RWPE1 (cell line): ENCODE data around the gene CHMP5.

Experiments used
- CTCF ChIA-PET: fragments of 350-600 bp; sonication (Branson Sonifier 250); formaldehyde crosslinking; extraction: SDS; loops from one replicate; lab custom pipeline; 2021; lab: Yijun Ruan, JAX
- POLR2A ChIA-PET: fragments of 400-600 bp; formaldehyde crosslinking; extraction: SDS; loops from one replicate; lab custom pipeline; 2020; ENCODE audit warnings: antibody characterized with exemption; ENCODE audit not compliant: low non-redundant PET; lab: Yijun Ruan, JAX
- DNase-seq: peaks from one replicate; pipeline ENCODE4 v3.0.0; 2012; ENCODE audit warnings: low spot score
- H3K27ac ChIP-seq: fragments of 450-650 bp; 2 replicates; pipeline ENCODE4 v1.5.1; 2017
- TF ChIP-seq, protein P1 (sequence below): fragments of 450-650 bp; conservative IDR thresholded peaks from 2 replicates; pipeline ENCODE4 v1.5.1; 2017; ENCODE audit warnings: low read depth, mild to moderate bottlenecking

Gene CHMP5

DNA sequence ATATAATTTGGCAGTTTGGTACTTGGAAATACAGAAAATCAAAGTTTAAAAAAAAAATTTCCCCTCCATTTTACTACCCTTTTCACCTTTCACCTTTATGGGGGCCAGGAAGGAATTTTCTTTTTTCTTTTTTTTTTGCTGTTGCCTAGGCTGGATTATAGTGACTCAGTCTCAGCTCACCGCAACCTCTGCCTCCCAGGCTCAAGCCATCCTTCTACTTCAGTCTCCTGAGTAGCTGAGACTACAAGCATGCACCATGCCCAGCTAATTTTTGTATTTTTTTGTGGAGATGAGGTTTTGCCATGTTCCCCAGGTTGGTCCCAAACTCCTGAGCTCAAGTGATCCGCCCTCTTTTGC is 9.1 kb downstream of the CHMP5 start:
- CTCF ChIA-PET, result interaction anchor here (0.6 kb wide), 1 partner anchor 14 kb away, joined by 3 read pairs; no protein-coding TSS in a partner anchor
- TF ChIP-seq, protein P1, sequence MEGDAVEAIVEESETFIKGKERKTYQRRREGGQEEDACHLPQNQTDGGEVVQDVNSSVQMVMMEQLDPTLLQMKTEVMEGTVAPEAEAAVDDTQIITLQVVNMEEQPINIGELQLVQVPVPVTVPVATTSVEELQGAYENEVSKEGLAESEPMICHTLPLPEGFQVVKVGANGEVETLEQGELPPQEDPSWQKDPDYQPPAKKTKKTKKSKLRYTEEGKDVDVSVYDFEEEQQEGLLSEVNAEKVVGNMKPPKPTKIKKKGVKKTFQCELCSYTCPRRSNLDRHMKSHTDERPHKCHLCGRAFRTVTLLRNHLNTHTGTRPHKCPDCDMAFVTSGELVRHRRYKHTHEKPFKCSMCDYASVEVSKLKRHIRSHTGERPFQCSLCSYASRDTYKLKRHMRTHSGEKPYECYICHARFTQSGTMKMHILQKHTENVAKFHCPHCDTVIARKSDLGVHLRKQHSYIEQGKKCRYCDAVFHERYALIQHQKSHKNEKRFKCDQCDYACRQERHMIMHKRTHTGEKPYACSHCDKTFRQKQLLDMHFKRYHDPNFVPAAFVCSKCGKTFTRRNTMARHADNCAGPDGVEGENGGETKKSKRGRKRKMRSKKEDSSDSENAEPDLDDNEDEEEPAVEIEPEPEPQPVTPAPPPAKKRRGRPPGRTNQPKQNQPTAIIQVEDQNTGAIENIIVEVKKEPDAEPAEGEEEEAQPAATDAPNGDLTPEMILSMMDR, result no peak
- DNase-seq, result no peak
- POLR2A ChIA-PET, result interaction anchor here (1.1 kb wide), 1 partner anchor 9 kb away, joined by 3 read pairs; the partner anchor contains the start of genes BAG1 and CHMP5
- H3K27ac ChIP-seq, result no peak overlapping the region

DNA sequence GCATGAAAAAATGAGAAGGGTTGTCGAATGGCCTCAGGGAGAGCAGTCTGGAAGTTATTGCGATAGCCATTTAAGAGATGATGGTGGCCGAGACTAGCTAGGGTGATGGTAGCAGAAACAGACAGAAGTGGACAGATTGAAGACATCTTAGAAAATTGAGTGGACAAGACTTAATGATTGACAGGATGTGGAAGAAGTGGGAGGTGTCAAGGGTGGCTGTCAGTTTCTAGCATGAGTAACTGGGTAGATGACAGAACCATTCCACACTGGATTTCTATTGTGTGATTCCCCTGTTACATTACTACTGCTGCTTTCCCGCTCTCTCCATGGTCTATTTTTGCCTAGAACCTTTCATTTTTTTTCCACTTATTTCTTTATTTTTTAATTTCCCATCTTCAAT is 12.6 kb downstream of the CHMP5 start:
- DNase-seq, result no peak
- ChIA-PET CTCF (interaction anchor here (0.7 kb wide), 2 partner anchors 38 to 53 kb away, joined by 3 to 8 read pairs; no protein-coding TSS in a partner anchor), POLR2A (no interaction called here)
- TF ChIP-seq, protein P1, result no peak
- no peak overlapping the region for H3K27ac ChIP-seq

DNA sequence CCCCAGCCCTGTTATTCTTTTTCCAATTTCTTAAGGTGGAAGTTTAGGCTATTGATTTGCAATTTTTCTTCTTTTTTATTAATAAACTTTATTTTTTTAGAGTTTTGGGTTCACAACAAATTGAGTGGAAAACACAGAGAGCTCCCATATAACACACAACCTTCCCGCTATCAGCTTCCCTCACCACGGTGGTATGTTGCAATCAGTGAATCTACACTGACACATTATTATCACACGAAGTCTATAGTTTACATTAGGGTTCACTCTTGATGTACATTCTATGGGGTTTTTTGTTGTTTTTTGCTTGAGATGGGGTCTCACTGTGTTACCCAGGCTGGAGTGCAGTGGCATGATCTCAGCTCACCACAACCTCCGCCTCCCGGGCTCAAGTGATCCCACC is 20.7 kb downstream of the CHMP5 start:
- ChIA-PET POLR2A (interaction anchor here (0.5 kb wide), 1 partner anchor 188 kb away, joined by 3 read pairs; the partner anchor contains the start of gene NOL6), CTCF (interaction anchor here (0.6 kb wide), 3 partner anchors 202 to 1019 kb away, joined by 3 to 5 read pairs (median 3); no protein-coding TSS in a partner anchor)
- DNase-seq, result no peak
- no peak overlapping the region for H3K27ac ChIP-seq
- TF ChIP-seq, protein P1, result no peak

DNA sequence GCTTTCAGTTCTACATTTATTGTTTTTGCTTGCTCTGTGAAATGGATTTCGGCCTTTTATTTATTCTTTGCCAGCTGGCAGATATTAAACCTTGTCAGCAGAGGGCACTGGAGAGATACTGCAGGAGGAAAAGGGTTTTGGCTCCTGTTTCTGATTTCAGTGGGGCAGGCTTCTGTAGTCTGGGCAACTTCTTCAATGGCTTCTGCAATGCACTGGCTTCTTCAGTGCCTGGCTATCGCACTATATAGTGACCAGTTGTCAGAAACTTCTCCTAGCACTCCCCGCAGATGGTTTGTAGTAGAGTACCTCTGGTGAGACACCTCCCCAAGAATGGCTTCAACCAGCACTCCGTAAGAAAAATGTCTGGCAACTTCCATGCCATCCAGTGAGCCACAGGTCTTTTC is 22.2 kb downstream of the CHMP5 start:
- DNase-seq, result peak; percentile 79
- CTCF ChIA-PET, result interaction anchor here (0.6 to 1.4 kb wide), 7 partner anchors 15 to 221 kb away, joined by 3 to 8 read pairs (median 3); partner anchors contain the start of gene BAG1
- POLR2A ChIA-PET, result no interaction called here
- H3K27ac ChIP-seq, result peak overlapping the region; percentile 60
- TF ChIP-seq, protein P1, result peak; percentile 98

DNA sequence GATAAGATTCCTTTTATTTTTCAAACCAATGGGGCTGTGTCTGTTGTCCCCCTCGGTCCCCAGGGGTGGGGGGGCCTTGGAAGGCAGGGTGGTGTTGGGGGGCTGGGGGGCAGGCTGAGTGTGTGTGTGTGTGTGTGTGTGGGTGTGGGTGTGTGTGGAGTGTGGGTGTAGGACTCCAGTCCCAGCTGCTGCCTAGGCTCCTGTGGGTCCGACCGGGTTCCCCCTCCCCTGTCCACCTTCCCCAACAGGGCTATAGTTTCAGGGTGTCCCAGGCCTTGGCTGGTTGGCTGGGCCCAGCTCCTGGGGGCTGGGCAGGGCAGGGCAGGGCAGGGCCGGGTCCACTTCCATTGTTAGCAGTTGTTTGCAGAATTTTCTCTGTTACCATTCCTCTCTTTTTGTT is 23.4 kb downstream of the CHMP5 start:
- ChIA-PET POLR2A (no interaction called here), CTCF (no interaction called here)
- H3K27ac ChIP-seq, result peak overlapping the region; percentile 98
- DNase-seq, result no peak
- TF ChIP-seq, protein P1, result no peak

DNA sequence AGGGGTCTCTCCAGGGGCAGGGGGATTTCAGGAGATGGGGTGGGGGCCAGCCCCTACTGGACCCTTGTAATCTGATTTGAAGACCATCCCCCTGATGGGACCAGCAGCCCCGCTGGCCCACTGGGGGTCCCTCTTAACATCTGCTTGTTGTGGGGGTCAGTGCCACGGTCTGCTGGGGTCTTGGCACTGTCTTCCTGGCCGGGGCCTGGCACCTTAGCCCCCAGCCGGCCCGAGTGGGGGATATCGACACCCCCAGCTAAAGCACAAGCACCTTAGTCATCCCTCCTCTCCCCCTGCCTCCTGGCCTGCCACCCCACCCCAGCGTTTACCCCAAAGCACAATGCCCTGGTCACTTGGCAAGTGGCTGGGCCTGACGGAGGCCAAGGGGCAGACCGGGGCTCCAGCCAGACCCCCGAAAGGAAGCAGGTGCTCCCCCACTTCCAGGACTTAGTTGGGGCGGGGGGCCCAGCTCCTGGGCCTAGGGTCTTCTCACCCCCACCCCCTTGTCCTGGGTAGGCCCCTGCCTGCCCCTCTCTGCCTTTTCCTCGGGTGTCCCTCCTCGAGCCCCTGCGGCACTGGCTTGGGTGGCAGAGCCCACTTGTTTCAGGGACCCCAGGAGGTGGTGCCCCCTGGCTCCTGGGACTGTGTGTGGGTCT is 24.1 kb downstream of the CHMP5 start:
- peak overlapping the region; percentile 98 for H3K27ac ChIP-seq
- TF ChIP-seq, protein P1, result no peak
- DNase-seq, result no peak
- POLR2A ChIA-PET, result no interaction called here
- CTCF ChIA-PET, result no interaction called here
